Activated CD4-positive, CD25-positive, alpha-beta regulatory T cell treated with anti-CD3 and anti-CD28 coated beads, Interleukin-2, amount 50 U/mL, for 72 hours (primary cell): ENCODE data around the gene CDX1.

Experiments used
- DNase-seq: peaks from one replicate; pipeline ENCODE4 v3.0.0; 2021

Gene CDX1

GRCh38 chr5:150184990-150185912 lies 18.7 kb downstream of the CDX1 start:
- no peak for DNase-seq

- no peak for DNase-seq
These were observed 19.6 kb downstream of the CDX1 start for GRCh38 chr5:150186137-150186536.

- DNase-seq: no peak
These were observed 20.3 kb downstream of the CDX1 start for GRCh38 chr5:150186897-150187296.

DNA sequence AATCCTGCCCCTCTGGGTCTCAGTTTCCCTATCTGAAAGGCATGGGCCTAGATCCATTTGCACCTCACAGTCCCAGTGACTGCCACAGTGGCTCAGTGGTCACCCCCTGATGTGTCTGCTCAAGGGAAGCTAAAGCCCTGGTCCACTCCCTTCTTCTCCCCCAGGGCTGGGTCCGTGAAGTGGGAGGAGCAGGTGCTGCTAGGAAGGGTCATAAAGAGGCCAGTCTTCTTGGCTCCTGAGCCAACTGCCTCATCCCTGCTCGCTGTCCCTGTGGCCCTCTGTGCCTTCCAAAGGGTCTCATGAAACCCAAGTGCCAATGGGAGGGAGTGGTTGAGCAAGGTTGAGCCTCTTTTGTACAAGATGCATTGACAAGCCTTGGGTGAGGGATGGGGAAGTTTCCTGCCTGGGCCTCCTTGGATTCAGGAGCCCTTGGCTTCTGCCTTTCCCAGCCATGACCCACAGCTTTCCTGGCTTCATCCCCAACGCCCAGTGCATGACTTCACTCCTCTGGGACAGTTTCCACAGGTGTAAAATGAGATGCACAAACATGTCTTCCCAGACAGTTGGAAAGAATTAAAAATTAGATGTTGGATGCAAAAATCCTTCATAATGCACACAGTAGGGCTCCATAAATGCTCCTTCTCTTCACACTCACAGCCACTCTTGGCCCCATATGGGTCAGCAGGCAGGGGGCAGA lies 21.7 kb downstream of the CDX1 start:
- no peak for DNase-seq

GRCh38 chr5:150189326-150189725 lies 22.7 kb downstream of the CDX1 start:
- DNase-seq: no peak

- DNase-seq: no peak
These were observed 23.3 kb downstream of the CDX1 start, which contains the start of gene SLC6A7 for GRCh38 chr5:150189728-150190502. Gene SLC6A7, plus strand, starts transcription at chr5:150190062. Its CDS starts 266 bp downstream, at chr5:150190328.

DNA sequence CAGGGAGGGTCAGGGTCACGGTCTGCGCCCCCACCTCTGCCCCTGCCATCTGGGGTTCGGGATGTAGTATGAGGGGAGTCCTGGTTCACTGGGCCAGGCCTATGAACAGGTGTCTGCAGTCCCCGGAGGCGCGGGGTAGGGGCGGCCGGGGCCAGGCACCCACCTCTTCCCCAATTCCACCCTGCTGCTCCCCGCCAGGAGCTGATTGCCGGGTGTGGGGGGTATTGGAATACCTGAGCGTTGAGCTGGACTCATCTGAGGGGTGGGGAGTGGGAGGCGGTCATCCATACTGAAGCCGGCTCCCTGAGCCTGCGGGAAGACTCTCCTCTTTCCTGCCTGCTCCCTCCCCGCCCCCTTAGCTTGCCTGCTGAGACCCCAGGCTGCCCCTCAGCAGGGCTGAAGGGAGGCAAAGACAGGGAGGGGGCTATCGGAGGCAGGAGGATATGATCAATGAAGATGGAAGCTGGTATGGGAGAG lies 24.0 kb downstream of the CDX1 start:
- no peak for DNase-seq

GRCh38 chr5:150190987-150191386 lies 24.4 kb downstream of the CDX1 start:
- no peak for DNase-seq

DNA sequence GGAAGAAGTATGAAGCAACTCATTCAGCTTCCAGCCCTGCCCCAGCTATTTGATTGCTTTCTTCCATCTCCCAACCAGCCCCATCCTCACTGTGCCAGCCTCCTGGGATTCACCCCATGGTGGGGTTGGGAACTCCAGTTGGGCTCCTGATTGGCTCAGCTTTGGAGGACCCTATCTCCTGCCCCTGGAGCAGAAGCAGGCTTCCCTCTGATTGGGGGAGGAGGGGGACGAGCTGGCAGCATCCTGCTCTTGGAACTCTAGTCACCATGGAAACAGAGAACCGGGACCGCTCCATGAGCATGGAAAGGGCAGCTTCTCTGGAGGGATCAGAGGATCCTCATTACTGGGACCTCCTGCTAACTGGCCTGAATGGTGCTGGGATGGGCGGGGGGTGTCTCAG lies 25.9 kb downstream of the CDX1 start:
- DNase-seq: no peak

DNA sequence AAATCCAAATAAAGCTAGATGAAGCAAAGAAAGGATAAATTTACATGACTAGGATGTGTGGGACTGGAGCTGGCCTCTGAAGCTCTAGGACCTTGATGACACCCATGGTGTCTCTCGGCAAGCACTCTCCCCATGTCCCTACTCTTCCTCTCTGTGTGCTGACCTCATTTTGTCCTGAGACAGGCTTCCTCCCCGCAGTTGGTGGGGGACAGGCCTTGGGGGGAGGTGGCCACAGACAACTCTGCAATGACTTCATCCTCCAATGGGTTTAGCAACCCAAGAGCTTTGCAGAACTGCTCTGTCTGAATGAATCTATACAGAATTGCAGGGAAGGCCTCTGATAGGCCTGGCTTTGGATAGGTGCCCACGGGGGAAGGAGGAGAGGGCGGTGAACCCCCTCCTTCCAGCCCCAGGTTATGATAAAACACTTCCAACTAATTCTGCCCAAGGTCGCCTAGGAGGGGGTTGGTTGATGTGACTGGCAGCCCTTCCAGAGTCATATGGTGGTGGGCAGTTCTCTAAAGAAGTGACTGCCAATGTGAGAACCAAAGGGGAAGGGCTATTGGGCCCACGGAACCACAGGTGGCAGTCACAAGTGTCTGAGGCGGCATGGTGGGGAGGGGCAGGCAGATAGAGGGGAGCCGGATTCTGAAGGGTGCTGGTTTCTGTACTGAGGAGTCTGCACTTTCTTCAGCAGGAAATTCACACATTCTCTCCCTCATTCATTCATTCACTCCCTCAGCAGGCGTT lies 29.3 kb downstream of the CDX1 start:
- DNase-seq: no peak

DNA sequence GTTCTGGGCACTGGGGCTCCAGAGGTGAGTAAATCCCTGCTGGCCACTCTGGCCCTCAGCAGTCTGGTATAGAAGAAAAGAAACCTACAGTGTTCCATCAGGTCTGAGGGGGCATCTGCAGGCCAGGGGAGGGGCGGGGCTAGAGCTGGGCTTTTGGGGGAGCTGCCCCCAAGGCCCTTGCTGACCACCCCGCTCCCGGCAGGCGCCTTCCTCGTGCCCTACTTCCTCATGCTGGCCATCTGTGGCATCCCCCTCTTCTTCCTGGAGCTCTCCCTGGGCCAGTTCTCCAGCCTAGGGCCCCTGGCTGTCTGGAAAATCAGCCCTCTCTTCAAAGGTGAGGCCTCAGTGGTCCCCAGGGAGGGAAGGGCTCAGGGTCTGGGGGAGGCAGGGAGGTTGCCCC lies 29.9 kb downstream of the CDX1 start:
- DNase-seq: no peak

GRCh38 chr5:150196986-150197385 lies 30.4 kb downstream of the CDX1 start:
- no peak for DNase-seq

DNA sequence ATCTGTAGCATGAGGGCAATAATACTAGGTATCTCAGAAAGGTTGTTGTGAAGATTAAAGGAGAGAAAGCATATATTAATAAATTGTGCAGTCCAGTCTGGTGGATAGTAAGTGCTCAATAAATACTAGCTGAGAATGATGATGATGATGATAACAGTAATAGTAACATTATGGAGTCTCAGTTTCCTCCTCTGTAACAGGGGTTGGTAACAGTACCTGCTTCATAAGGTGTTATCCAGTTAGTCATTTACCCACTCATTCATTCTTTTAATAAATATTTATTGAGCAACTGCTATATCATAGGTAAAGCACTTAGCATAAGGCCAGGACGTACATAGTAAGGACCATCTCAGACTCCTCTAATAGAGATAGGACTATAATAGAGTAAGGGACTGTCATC lies 30.9 kb downstream of the CDX1 start:
- no peak for DNase-seq

- no peak for DNase-seq
These were observed 35.9 kb downstream of the CDX1 start for GRCh38 chr5:150202501-150202900.

- no peak for DNase-seq
These were observed 37.4 kb downstream of the CDX1 start for GRCh38 chr5:150203832-150204589.

- no peak for DNase-seq
These were observed 38.0 kb downstream of the CDX1 start for GRCh38 chr5:150204590-150204960.

DNA sequence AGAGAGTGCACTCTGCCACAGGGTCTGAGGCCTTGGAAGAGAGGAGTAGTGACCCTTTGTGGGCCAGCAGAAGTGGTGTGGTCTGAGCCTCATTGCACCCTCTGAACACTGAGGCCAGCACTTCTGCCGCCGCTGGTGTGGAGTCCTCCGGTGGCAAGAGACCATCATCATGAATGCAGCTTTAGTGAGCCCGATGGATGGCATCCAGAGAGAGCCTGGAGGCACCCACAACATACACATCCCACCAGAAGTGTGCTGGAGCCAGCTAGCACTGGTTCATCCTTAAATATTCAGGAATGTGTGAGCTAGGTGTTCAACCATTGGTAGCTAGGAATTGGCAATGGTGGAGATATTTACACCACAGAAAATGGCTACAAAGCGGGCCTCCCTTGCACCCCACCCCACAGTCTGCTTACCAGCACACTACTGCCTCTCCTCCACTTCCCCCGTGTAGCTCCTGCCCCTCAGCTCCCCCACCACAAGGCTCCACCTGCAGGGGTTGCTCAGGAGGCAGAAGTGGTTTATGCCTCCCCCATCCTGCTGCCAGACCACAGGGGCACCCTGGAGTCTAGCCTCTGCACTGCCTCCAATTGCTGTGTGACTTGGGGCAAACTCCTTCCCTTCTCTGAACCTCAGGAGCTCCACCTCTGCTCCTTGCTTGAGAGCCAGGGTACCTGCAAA lies 39.7 kb downstream of the CDX1 start:
- no peak for DNase-seq

- no peak for DNase-seq
These were observed 40.2 kb downstream of the CDX1 start for GRCh38 chr5:150206779-150207115.

GRCh38 chr5:150208187-150209098 lies 41.9 kb downstream of the CDX1 start:
- DNase-seq: no peak

DNA sequence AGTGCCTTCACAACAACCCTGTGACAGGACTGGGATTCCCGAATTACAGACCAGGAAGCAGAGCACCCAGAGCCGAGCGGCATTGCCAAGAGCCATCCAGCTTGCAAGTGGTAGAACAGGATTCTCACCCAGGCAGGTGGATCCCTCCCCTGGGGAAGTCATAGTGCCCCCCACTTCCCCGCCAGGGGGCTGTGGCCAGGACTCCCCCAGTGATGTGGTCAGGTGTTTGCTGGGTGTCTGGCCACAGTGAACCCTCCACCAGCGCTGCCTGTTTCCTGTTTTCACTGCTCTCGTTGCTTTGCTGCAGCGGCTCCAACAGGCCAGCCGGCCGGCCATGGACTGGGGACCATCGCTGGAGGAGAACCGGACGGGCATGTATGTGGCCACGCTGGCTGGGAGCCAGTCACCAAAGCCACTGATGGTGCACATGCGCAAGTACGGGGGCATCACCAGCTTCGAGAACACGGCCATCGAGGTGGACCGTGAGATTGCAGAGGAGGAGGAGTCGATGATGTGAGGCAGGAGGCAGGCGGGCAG lies 42.6 kb downstream of the CDX1 start:
- no peak for DNase-seq
